Pancreas (tissue), 10 donors: ENCODE results near the gene ANKRD37. TPM values are rescaled to one million over a fixed set of nuclear protein-coding genes. Genes with fewer than 3 reads are reported as not detected.

Source experiments
- ATAC-seq, 4 donors: fragments of 200-7000 bp; cut with Tn5 transposase; one replicate each; pipeline versions ENCODE4 v1.8.0 to v1.9.1; 2020; ENCODE audit warnings: mild to moderate bottlenecking in 4 of 4, moderate library complexity in 4 of 4
- DNase-seq, 6 donors: peaks; one replicate each; pipeline ENCODE4 v3.0.0-alpha.2; 2020
- FAIRE-seq: peaks from 2 replicates; lab custom pipeline; 2012; peaks lifted over from hg19 to GRCh38; lab: Jason Lieb, UNC
- H3K27ac ChIP-seq, 4 donors: fragments of 200-600 bp; sonication (generic); 1 replicate in 3 of 4; 2 replicates in 1 of 4; pipeline versions ENCODE4 v1.5.0 to v1.8.0; 2020
- H3K27me3 ChIP-seq, 4 donors: fragments of 200-600 bp; one replicate each; pipeline ENCODE4 v1.8.0; 2021
- H3K36me3 ChIP-seq, 3 donors: fragments of 200-600 bp; sonication (generic) in 1 of 3; one replicate each; pipeline versions ENCODE4 v1.5.0 to v1.8.0; 2020 to 2021
- H3K4me1 ChIP-seq, 3 donors: fragments of 200-600 bp; one replicate each; pipeline ENCODE4 v1.8.0; 2021
- H3K4me3 ChIP-seq, 4 donors: fragments of 200-600 bp; sonication (generic) in 2 of 4; one replicate each; pipeline versions ENCODE4 v1.5.0 to v1.8.0; 2020 to 2021
- H3K9me3 ChIP-seq, 4 donors: fragments of 200-600 bp; one replicate each; pipeline ENCODE4 v1.8.0; 2021
- WGBS, 2 donors: extraction: QIAGEN DNeasy Blood & Tissue Kit; methylation state at CpG; one replicate each; pipeline ENCODE4 v1.1.7; 2013; 5-methylcytosine and 5-hydroxymethylcytosine counted together
- intact Hi-C, 3 donors: fragments of 100-400 bp; cut with DNase I; formaldehyde crosslinking; loops; one replicate each; pipeline versions ENCODE4 v1.11.1 to v1.14.2; 2022
- polyA plus RNA-seq, 2 donors: library from polyadenylated mRNA; stranded (reverse); fragments of 200-250 nt; gene quantifications; one replicate each; pipeline ENCODE4 v1.2.3, GENCODE V29; 2013
- total RNA-seq, 6 donors: library from RNA; stranded (reverse); fragmentation: NEBNext Ultra II Directional in 4 of 6; extraction: Animal tissue kit (Norgen Biotek cat#: 25700) in 4 of 6; gene quantifications; one replicate each; pipeline versions ENCODE4 v1.2.1 to v1.2.4, GENCODE V29; 2021 to 2023
- TF ChIP-seq, protein P1 (sequence below), 4 donors: fragments of 200-600 bp; sonication (generic) in 3 of 4; IDR thresholded peaks; one replicate each; pipeline versions ENCODE4 v1.5.0 to v1.8.0; 2021; ENCODE audit warnings: antibody characterized with exemption in 4 of 4
- donor health status: healthy with polysubstance abuse.
- donor health status: DM: no; HTN: no; CAD: no; lungs with moderate emphysema.
- donor health status: DM: no; HTN: no; CAD: no.
- donor health status: control.
- donor health status: control.
- donor health status: Bipolar disorder and iron deficiency.
- donor health status: DM: yes; HTN: yes; CAD: no.
- donor health status: DM: no; HTN: no; CAD: no.
- donor health status: DM: no; HTN: no; CAD: no.
- donor health status: DM: yes; HTN: yes; CAD: no.

The ANKRD37 gene
- total and polyA plus RNA-seq, 8 donors: 4.8 to 15.3 (median 10.7) TPM

DNA sequence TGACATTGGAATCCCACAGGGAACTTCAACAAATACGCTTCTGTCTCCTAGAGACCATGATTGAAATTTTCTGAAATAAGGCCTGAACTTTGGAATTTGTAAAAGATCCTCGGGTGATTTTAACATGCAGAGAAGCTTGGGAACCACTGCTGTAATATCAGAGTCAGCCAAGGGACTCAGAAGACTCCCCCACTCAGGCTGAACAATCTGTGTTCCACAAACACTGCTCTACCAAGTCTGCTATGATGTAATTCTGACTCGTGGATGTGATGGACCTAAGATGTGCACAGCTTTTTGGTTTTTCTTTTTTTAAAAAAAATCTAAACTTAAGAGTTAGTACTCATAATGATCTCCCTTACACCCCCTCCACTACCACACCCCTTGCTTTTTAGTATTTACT, 26.9 kb upstream of the ANKRD37 start:
- H3K27ac ChIP-seq: no peak overlapping the region
- H3K27me3 ChIP-seq: no peaks in the 10 kb centered on the region
- H3K4me3 ChIP-seq: no peak overlapping the region
- no peaks in the 10 kb centered on the region for H3K36me3 ChIP-seq
- TF ChIP-seq, protein P1, sequence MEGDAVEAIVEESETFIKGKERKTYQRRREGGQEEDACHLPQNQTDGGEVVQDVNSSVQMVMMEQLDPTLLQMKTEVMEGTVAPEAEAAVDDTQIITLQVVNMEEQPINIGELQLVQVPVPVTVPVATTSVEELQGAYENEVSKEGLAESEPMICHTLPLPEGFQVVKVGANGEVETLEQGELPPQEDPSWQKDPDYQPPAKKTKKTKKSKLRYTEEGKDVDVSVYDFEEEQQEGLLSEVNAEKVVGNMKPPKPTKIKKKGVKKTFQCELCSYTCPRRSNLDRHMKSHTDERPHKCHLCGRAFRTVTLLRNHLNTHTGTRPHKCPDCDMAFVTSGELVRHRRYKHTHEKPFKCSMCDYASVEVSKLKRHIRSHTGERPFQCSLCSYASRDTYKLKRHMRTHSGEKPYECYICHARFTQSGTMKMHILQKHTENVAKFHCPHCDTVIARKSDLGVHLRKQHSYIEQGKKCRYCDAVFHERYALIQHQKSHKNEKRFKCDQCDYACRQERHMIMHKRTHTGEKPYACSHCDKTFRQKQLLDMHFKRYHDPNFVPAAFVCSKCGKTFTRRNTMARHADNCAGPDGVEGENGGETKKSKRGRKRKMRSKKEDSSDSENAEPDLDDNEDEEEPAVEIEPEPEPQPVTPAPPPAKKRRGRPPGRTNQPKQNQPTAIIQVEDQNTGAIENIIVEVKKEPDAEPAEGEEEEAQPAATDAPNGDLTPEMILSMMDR (IDR thresholded peaks at IDR 0.05): no peak
- intact Hi-C loops: no loop called here
- no peaks in the 10 kb centered on the region for H3K9me3 ChIP-seq
- DNase-seq (no peak), ATAC-seq (no peak), FAIRE-seq (no peak)
- no peaks in the 10 kb centered on the region for H3K4me1 ChIP-seq
- WGBS, 2 donors: 65 to 66% methylated on average over 3 of the region's 3 CpGs

DNA sequence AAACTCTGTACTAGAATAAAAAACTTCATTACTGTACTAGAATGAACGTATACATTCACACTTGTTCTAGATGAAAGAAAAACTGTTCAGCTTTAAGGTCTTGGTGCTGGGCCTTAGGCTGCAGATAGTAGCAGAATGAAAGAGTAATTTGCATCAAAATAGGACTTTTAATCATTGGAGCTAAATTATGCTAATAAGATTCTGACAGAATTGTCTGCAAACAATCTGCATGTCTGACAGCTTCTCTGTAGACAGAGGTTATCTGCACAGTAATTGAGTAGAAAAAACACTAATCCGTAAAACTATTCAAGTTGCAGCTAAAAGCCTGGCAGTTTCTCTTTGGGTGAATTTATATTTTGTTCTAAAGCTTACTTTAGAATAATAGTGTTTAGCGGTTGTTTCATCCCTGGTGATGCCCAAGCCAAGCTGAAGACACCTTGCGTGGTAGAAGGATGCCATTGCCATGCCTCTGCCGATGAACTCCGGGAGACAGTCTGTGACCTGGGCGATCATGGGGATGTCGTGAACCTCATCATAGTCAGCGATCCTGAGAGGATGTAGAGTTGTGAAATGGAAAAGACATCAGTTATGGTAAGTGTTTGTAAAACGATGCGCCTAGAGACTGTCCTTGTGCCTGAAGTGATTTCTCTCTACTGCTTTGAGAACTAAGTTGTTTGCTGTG, 26.2 kb upstream of the ANKRD37 start:
- Histone ChIP-seq H3K27me3 (no peaks in the 10 kb centered on the region), H3K9me3 (no peaks in the 10 kb centered on the region), H3K4me3 (no peak overlapping the region), H3K36me3 (no peaks in the 10 kb centered on the region), H3K4me1 (no peaks in the 10 kb centered on the region), H3K27ac (no peak overlapping the region)
- 96 to 98% methylated on average over 11 of the region's 11 CpGs for WGBS, 2 donors
- TF ChIP-seq, protein P1 (IDR thresholded peaks at IDR 0.05): no peak
- no peak for FAIRE-seq
- intact Hi-C loops: no loop called here
- no peak for DNase-seq
- no peak for ATAC-seq

GRCh38 chr4:185371702-185372101, 24.9 kb upstream of the ANKRD37 start:
- TF ChIP-seq, protein P1 (IDR thresholded peaks at IDR 0.05): no peak
- Histone ChIP-seq H3K27ac (no peak overlapping the region), H3K9me3 (no peaks in the 10 kb centered on the region), H3K36me3 (no peaks in the 10 kb centered on the region), H3K4me1 (no peaks in the 10 kb centered on the region), H3K4me3 (no peak overlapping the region), H3K27me3 (no peaks in the 10 kb centered on the region)
- no peak for FAIRE-seq
- WGBS, 2 donors: 95 to 97% methylated on average over 11 of the region's 11 CpGs
- no peak for ATAC-seq
- intact Hi-C loops: no loop called here
- DNase-seq: no peak

DNA sequence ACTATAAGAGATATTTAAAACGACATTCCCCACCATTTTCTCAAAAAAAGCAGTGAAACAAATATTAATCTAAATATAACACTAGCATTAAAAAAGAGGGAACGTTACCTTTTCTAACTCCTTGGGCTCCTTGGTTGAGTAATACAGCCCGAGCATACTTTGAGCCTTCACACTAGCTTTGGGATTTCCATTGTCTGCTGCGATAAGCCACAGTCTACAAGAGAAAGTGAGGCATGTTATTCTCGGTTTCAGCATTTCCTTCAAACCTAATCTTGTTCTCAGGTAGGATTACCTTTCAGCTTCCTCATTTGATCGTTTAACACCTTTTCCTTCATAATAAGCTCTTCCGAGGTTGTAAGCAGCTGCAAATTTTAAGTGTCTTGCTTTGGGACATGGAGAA, 22.6 kb upstream of the ANKRD37 start:
- FAIRE-seq: no peak
- intact Hi-C loops: no loop called here
- ATAC-seq: no peak
- Histone ChIP-seq H3K9me3 (no peaks in the 10 kb centered on the region), H3K36me3 (no peaks in the 10 kb centered on the region), H3K4me3 (no peak overlapping the region), H3K4me1 (peaks cover 0 to 3% (median 0%) of the 10 kb centered on the region in 3 donors), H3K27me3 (no peaks in the 10 kb centered on the region), H3K27ac (no peak overlapping the region)
- no peak for DNase-seq
- TF ChIP-seq, protein P1 (IDR thresholded peaks at IDR 0.05): no peak
- WGBS, 2 donors: 85 to 89% methylated on average over 7 of the region's 7 CpGs

DNA sequence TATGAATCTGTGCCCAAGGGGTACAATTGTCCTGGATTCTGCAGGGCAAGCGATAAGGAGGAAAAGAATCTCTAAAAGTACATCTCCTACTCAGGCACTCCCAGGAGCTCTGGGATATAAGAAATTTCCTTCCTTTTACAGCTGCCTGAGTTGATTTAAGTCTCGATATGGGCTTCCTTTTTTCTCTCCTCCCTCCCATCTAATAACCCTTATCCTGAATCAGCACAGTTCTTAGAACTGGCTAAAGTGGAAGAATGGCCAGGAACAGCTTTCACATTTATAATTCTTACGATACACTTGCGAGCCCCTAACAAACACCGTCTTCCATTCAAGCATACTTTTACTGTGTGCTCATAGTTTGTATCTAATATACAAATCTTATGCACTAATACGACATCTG, 22.1 kb upstream of the ANKRD37 start:
- no peak for FAIRE-seq
- H3K27ac ChIP-seq: no peak overlapping the region
- WGBS, 2 donors: 91% methylated on average over 6 of the region's 6 CpGs

More for the DNA sequence above, 22.1 kb upstream of the ANKRD37 start:
- Histone ChIP-seq H3K9me3 (no peaks in the 10 kb centered on the region), H3K4me1 (peaks cover 0 to 8% (median 0%) of the 10 kb centered on the region in 3 donors), H3K36me3 (no peaks in the 10 kb centered on the region), H3K4me3 (no peak overlapping the region), H3K27me3 (no peaks in the 10 kb centered on the region)
- DNase-seq (no peak), ATAC-seq (no peak)
- TF ChIP-seq, protein P1 (IDR thresholded peaks at IDR 0.05): no peak
- intact Hi-C loops: no loop called here
